Uterus (tissue), 4 donors: ENCODE results near the gene FUT6. TPM values are rescaled to one million over a fixed set of nuclear protein-coding genes. Genes with fewer than 3 reads are reported as not detected.

Experiments
- DNase-seq, 2 donors: peaks; one replicate each; pipeline ENCODE4 v3.0.0-alpha.2; 2019 to 2020
- H3K27ac ChIP-seq, 2 donors: fragments of 200-600 bp; sonication (generic); 1 replicate in 1 of 2; 2 replicates in 1 of 2; pipeline ENCODE4 v1.5.1; 2016 to 2018
- H3K27me3 ChIP-seq, 2 donors: fragments of 200-600 bp; sonication (generic); one replicate each; pipeline ENCODE4 v1.5.1; 2018 to 2019; ENCODE audit warnings: control low read depth in 1 of 2
- H3K36me3 ChIP-seq, 2 donors: fragments of 200-600 bp; sonication (generic); one replicate each; pipeline ENCODE4 v1.5.1; 2019; ENCODE audit warnings: control low read depth in 1 of 2
- H3K4me1 ChIP-seq, 2 donors: fragments of 200-600 bp; sonication (generic); one replicate each; pipeline ENCODE4 v1.5.1; 2018 to 2019; ENCODE audit warnings: control low read depth in 1 of 2
- H3K4me3 ChIP-seq, 2 donors: fragments of 200-600 bp; sonication (generic); 1 replicate in 1 of 2; 2 replicates in 1 of 2; pipeline ENCODE4 v1.5.1; 2018 to 2019; ENCODE audit warnings: mild to moderate bottlenecking in 1 of 2
- H3K9me3 ChIP-seq, 2 donors: fragments of 200-600 bp; sonication (generic); one replicate each; pipeline ENCODE4 v1.5.1; 2019; ENCODE audit warnings: control low read depth in 1 of 2
- CTCF ChIP-seq, 4 experiments: fragments of 200-600 bp in 2 of 4; fragments of 450-650 bp in 2 of 4; sonication (generic) in 2 of 4; IDR thresholded peaks; one replicate each; pipeline ENCODE4 v1.5.1; 2016 to 2019; ENCODE audit warnings: antibody characterized with exemption in 4 of 4, mild to moderate bottlenecking in 2 of 4, moderate library complexity in 1 of 4
- POLR2A ChIP-seq, 2 donors: fragments of 450-650 bp; IDR thresholded peaks; one replicate each; pipeline ENCODE4 v1.6.1; 2016; ENCODE audit warnings: antibody characterized with exemption in 2 of 2, mild to moderate bottlenecking in 1 of 2, moderate library complexity in 1 of 2
- intact Hi-C: fragments of 100-400 bp; cut with DNase I; formaldehyde crosslinking; loops from one replicate; pipeline ENCODE4 v1.15.1; 2023; ENCODE audit warnings: low total_unique reads
- total RNA-seq, 4 donors: library from RNA; depleted of rRNA in 3 of 4; stranded (reverse); fragments of >200 nt in 3 of 4; gene quantifications; one replicate each; pipeline versions ENCODE4 v1.1.0 to v1.2.4, GENCODE V29; 2014 to 2023
- donor health status: DM: yes; HTN: yes; CAD: no.

FUT6 gene
- total RNA-seq, 4 donors from 2014 or later = 0.55 TPM; not detected in 3

- intact Hi-C loops = no loop called here
- Histone ChIP-seq H3K27me3 (peaks cover 6 to 12% of the 10 kb centered on the region in 2 donors), H3K27ac (no peak overlapping the region), H3K9me3 (no peaks in the 10 kb centered on the region), H3K4me1 (no peaks in the 10 kb centered on the region), H3K4me3 (no peak overlapping the region), H3K36me3 (no peaks in the 10 kb centered on the region)
- no peak for DNase-seq
- TF ChIP-seq POLR2A (IDR thresholded peaks at IDR 0.05) (no peak), CTCF (IDR thresholded peaks at IDR 0.05) (no peak)
Measured at GRCh38 chr19:5808120-5808816, 31.2 kb downstream of the FUT6 start.

- Histone ChIP-seq H3K27ac (no peak overlapping the region), H3K36me3 (no peaks in the 10 kb centered on the region), H3K27me3 (peaks cover 11 to 14% of the 10 kb centered on the region in 2 donors), H3K9me3 (no peaks in the 10 kb centered on the region), H3K4me1 (no peaks in the 10 kb centered on the region), H3K4me3 (no peak overlapping the region)
- no peak for TF ChIP-seq POLR2A (IDR thresholded peaks at IDR 0.05)
- TF ChIP-seq CTCF (IDR thresholded peaks at IDR 0.05) = no peak
- DNase-seq = no peak
- intact Hi-C loops = no loop called here
Measured at GRCh38 chr19:5806905-5807304, 32.6 kb downstream of the FUT6 start.

- DNase-seq = no peak
- H3K27me3 ChIP-seq = peaks cover 11 to 22% of the 10 kb centered on the region in 2 donors
- no peaks in the 10 kb centered on the region for H3K9me3 ChIP-seq
- TF ChIP-seq CTCF (IDR thresholded peaks at IDR 0.05) (no peak), POLR2A (IDR thresholded peaks at IDR 0.05) (no peak)
- intact Hi-C loops = no loop called here
- no peak overlapping the region for H3K27ac ChIP-seq
- H3K4me1 ChIP-seq = no peaks in the 10 kb centered on the region
- no peak overlapping the region for H3K4me3 ChIP-seq
- H3K36me3 ChIP-seq = no peaks in the 10 kb centered on the region
Measured at GRCh38 chr19:5806133-5806489, 33.4 kb downstream of the FUT6 start.

- no peak for DNase-seq
- intact Hi-C loops = no loop called here
- Histone ChIP-seq H3K4me3 (no peak overlapping the region), H3K36me3 (no peaks in the 10 kb centered on the region), H3K9me3 (no peaks in the 10 kb centered on the region), H3K27me3 (peaks cover 11 to 26% of the 10 kb centered on the region in 2 donors), H3K27ac (no peak overlapping the region), H3K4me1 (no peaks in the 10 kb centered on the region)
- peak in 3 of 4 experiments; percentile 34 to 59 (median 43) for TF ChIP-seq CTCF (IDR thresholded peaks at IDR 0.05)
- no peak for TF ChIP-seq POLR2A (IDR thresholded peaks at IDR 0.05)
Measured at GRCh38 chr19:5805462-5806132, 33.9 kb downstream of the FUT6 start.
